ENCODE measurements around the gene MYL5. TPM values are rescaled to one million over a fixed set of nuclear protein-coding genes. Genes with fewer than 3 reads are reported as not detected.
A peak's percentile ranks its signal among the peaks of the same experiment; 100 is the strongest.

The MYL5 gene
- total RNA-seq, 4 donors from 2014 or later, result 1.5 to 12.6 (median 3.8) TPM

GRCh38 chr4:680551-680927 is 6.2 kb downstream of the MYL5 start:
- H3K9me3 ChIP-seq, result no peaks in the 10 kb centered on the region
- peaks cover 67% of the 10 kb centered on the region for H3K27me3 ChIP-seq
- WGBS, 2 donors (ENCODE audit: low coverage in 1 of 2), result no CpG with 5 or more reads among the region's 17 CpGs
- H3K4me1 ChIP-seq, result peaks cover 0 to 44% (median 15%) of the 10 kb centered on the region in 3 donors
- H3K36me3 ChIP-seq, result no peaks in the 10 kb centered on the region
- H3K27ac ChIP-seq, result peak overlapping the region in 3 of 4 donors; percentile 7 to 53 (median 50)
- ATAC-seq, result no peak
- TF ChIP-seq POLR2A (IDR thresholded peaks at IDR 0.05), result no peak
- H3K4me3 ChIP-seq, result peak overlapping the region in 1 of 2 donors; percentile 55

GRCh38 chr4:680928-681645 is 6.7 kb downstream of the MYL5 start:
- 0% methylated on average over 9 of the region's 62 CpGs; no CpG with 5 or more reads in 1 of the 2 donors for WGBS, 2 donors (ENCODE audit: low coverage in 1 of 2)
- no peaks in the 10 kb centered on the region for H3K9me3 ChIP-seq
- peaks cover 67% of the 10 kb centered on the region for H3K27me3 ChIP-seq
- H3K27ac ChIP-seq, result peak overlapping the region in 3 of 4 donors; percentile 7 to 53 (median 50)
- H3K4me1 ChIP-seq, result peaks cover 0 to 38% (median 14%) of the 10 kb centered on the region in 3 donors
- H3K4me3 ChIP-seq, result peak overlapping the region; percentile 21 to 55
- no peak for TF ChIP-seq EP300 (IDR thresholded peaks at IDR 0.05)
- TF ChIP-seq POLR2AphosphoS5 (IDR thresholded peaks at IDR 0.05), result no peak
- no peak for TF ChIP-seq CTCF (IDR thresholded peaks at IDR 0.05)
- TF ChIP-seq POLR2A (IDR thresholded peaks at IDR 0.05), result no peak
- H3K36me3 ChIP-seq, result no peaks in the 10 kb centered on the region
- ATAC-seq, result peak; percentile 75

DNA sequence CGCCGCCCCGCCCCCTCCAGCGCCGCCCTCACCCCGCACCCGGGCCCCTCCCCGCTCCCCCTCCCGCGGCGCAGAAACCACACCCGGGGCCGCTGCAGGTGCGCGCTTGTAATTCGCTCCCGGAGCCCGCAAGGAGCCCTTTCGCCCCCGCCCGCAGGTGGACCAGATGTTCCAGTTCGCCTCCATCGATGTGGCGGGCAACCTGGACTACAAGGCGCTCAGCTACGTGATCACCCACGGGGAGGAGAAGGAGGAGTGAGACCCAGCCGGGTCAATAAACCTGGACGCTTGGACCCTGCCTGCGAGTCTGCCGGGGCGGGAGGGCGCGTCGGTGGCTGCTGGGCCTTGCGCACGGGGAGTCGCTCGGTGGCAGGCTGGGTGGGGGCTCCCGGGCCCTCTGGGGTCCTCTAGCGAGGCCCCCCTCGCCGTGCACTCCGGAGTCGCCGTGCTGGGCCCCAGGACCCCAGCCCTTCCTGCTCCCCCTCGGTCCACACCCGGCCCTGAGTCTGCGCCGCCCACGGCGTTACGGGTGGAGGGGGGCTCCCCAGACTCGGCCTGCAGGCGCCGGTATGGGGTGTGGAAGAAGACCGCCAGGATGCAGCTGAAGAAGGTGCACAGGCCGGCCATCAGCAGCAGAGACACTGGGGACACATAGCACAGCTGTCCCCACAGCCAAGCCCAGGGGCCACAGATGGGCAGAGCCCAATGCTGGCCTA is 7.6 kb downstream of the MYL5 start:
- H3K27me3 ChIP-seq, result peaks cover 73% of the 10 kb centered on the region
- WGBS, 2 donors (ENCODE audit: low coverage in 1 of 2), result no CpG with 5 or more reads among the region's 58 CpGs

GRCh38 chr4:682490-683172 is 8.3 kb downstream of the MYL5 start:
- no peak for TF ChIP-seq CTCF (IDR thresholded peaks at IDR 0.05)
- Histone ChIP-seq H3K36me3 (no peaks in the 10 kb centered on the region), H3K27ac (no peak overlapping the region), H3K4me3 (no peak overlapping the region), H3K27me3 (peaks cover 79% of the 10 kb centered on the region), H3K4me1 (peaks cover 0 to 50% (median 23%) of the 10 kb centered on the region in 3 donors), H3K9me3 (no peaks in the 10 kb centered on the region)
- WGBS, 2 donors (ENCODE audit: low coverage in 1 of 2), result 96% methylated on average over 5 of the region's 23 CpGs; no CpG with 5 or more reads in 1 of the 2 donors
- ATAC-seq, result no peak

More for the DNA sequence above, 7.6 kb downstream of the MYL5 start:
- Histone ChIP-seq H3K4me3 (no peak overlapping the region), H3K36me3 (no peaks in the 10 kb centered on the region), H3K9me3 (no peaks in the 10 kb centered on the region), H3K27ac (no peak overlapping the region), H3K4me1 (peaks cover 0 to 42% (median 19%) of the 10 kb centered on the region in 3 donors)
- TF ChIP-seq POLR2A (IDR thresholded peaks at IDR 0.05), result no peak
- TF ChIP-seq EP300 (IDR thresholded peaks at IDR 0.05), result no peak
- no peak for TF ChIP-seq POLR2AphosphoS5 (IDR thresholded peaks at IDR 0.05)
- TF ChIP-seq CTCF (IDR thresholded peaks at IDR 0.05), result no peak
- ATAC-seq, result peak; percentile 13

GRCh38 chr4:683247-683897 is 9.0 kb downstream of the MYL5 start:
- ATAC-seq, result no peak
- no peaks in the 10 kb centered on the region for H3K9me3 ChIP-seq
- no peaks in the 10 kb centered on the region for H3K36me3 ChIP-seq
- peak overlapping the region in 1 of 4 donors; percentile 29 for H3K27ac ChIP-seq
- H3K4me3 ChIP-seq, result no peak overlapping the region
- peaks cover 0 to 57% (median 30%) of the 10 kb centered on the region in 3 donors for H3K4me1 ChIP-seq
- TF ChIP-seq CTCF (IDR thresholded peaks at IDR 0.05), result no peak
- TF ChIP-seq EP300 (IDR thresholded peaks at IDR 0.05), result no peak
- no peak for TF ChIP-seq POLR2AphosphoS5 (IDR thresholded peaks at IDR 0.05)
- no peak for TF ChIP-seq POLR2A (IDR thresholded peaks at IDR 0.05)
- 20 to 76% methylated on average over 2 to 5 of the region's 25 CpGs for WGBS, 2 donors (ENCODE audit: low coverage in 1 of 2)
- peaks cover 82% of the 10 kb centered on the region for H3K27me3 ChIP-seq

Data from gastroesophageal sphincter (tissue), 4 donors.